ENCODE data around the gene PER2. TPM values are rescaled to one million over a fixed set of nuclear protein-coding genes. Genes with fewer than 3 reads are reported as not detected.
A peak's percentile ranks its signal among the peaks of the same experiment; 100 is the strongest.

PER2 gene
- total and polyA plus RNA-seq, 2 of the 13 experiments (the other 11 are each of a cell fraction or from before 2014, with no cell fraction given) = 5.1 to 9.4 TPM

GRCh38 chr2:238284802-238285515 is 3.5 kb downstream of the PER2 start:
- ATAC-seq (no peak), FAIRE-seq (no peak), DNase-seq (ENCODE audit: low spot score) (no peak)
- Histone ChIP-seq H3K27ac (ENCODE audit: extremely low read length, insufficient read depth, low read length) (peak overlapping the region; percentile 99), H4K20me1 (ENCODE audit: insufficient read depth, low read length) (peaks cover 6% of the 10 kb centered on the region; the same call in 1 of the 2 replicates), H3K4me1 (ENCODE audit: insufficient read depth, low read length) (peaks cover 61% of the 10 kb centered on the region), H2AFZ (ENCODE audit: low read length) (no peak overlapping the region), H3K9ac (ENCODE audit: insufficient read depth, low read depth, low read length) (peak overlapping the region; percentile 99), H3K79me2 (ENCODE audit: insufficient read depth, low read length) (peaks cover 80% of the 10 kb centered on the region), H3K27me3 (ENCODE audit: control insufficient read depth in 1 of 2, insufficient read depth in 2 of 2, low read length in 2 of 2) (no peaks in the 10 kb centered on the region; a peak in 1 of 5 replicates), H3K9me3 (ENCODE audit: low read length) (no peaks in the 10 kb centered on the region), H3K36me3 (replicated peaks in 1 of 2; ENCODE audit: control insufficient read depth in 1 of 2, insufficient read depth in 2 of 2, low read length in 2 of 2) (peaks cover 4 to 6% of the 10 kb centered on the region in 2 experiments; a peak in 1 of 5 replicates), H3K4me3 (replicated peaks in 1 of 3; ENCODE audit: insufficient read depth in 1 of 3, low read depth in 2 of 3, low read length in 3 of 3) (peak overlapping the region; percentile 38 to 99 (median 42); a peak in 5 of 6 replicates), H3K4me2 (ENCODE audit: low read depth, low read length) (peak overlapping the region; percentile 96)
- ChIA-PET CTCF (ENCODE audit: low intra/inter-chr PET ratio, low total read pairs) (interaction anchor here (1.2 kb wide), 1 partner anchor 28 kb away, joined by 4 read pairs; no protein-coding TSS in a partner anchor), POLR2A (interaction anchor here (0.6 to 7.3 kb wide), 8 partner anchors 9 to 161 kb away, joined by 3 to 44 read pairs (median 3); no protein-coding TSS in a partner anchor)
- 75% methylated on average over 11 of the region's 11 CpGs for WGBS (ENCODE audit: low lambda C conversion rate)
- intact Hi-C loops (cut with micrococcal nuclease; ENCODE audit: unreplicated experiment) (loop anchor here (1.0 to 5.0 kb wide), 3 partner anchors 22 to 223 kb away; partner anchors contain the start of genes SCLY and TRAF3IP1), in situ Hi-C loops (cut with HindIII; ENCODE audit: extremely low pct_ligation_motif_present, low pct_unique_long_range_greater_than_20kb) (no loop called here)
- BruUV-seq (replicated peaks) = no TSS peak
- 0 out of 2 replicates have a peak, but pooled peaks have one; percentile 24 for TF ChIP-seq KDM5B (CRISPR knock-in tag; IDR thresholded peaks at IDR 0.05; ENCODE audit: borderline replicate concordance)
- 0 out of 2 replicates have a peak, but pooled peaks have one; percentile 6 for TF ChIP-seq HNF1A (IDR thresholded peaks at IDR 0.05; ENCODE audit: low read depth)
- no peak for TF ChIP-seq HNF1A (CRISPR knock-in tag; IDR thresholded peaks at IDR 0.05; ENCODE audit: borderline replicate concordance)
- TF ChIP-seq ATF7-NPFF (CRISPR knock-in tag; IDR thresholded peaks at IDR 0.05; ENCODE audit: low read depth) = 0 out of 2 replicates have a peak, but pooled peaks have one; percentile 2
- TF ChIP-seq SP4 (CRISPR knock-in tag; IDR thresholded peaks at IDR 0.05) = peak; percentile 24; the same call in 1 of the 2 replicates
- peak; percentile 4; the same call in 1 of the 2 replicates for TF ChIP-seq ZNF350 (CRISPR knock-in tag; IDR thresholded peaks at IDR 0.05; ENCODE audit: borderline replicate concordance, low read depth)
- TF ChIP-seq ZBTB4 (CRISPR knock-in tag; IDR thresholded peaks at IDR 0.05; ENCODE audit: borderline replicate concordance) = 0 out of 2 replicates have a peak, but pooled peaks have one; percentile 22
- no peak for TF ChIP-seq MAFF (IDR thresholded peaks at IDR 0.05; ENCODE audit: low read depth, low read length)
- no peak for TF ChIP-seq ZNF546 (CRISPR knock-in tag; conservative IDR thresholded peaks at IDR 0.05)
- TF ChIP-seq ZNF644 (CRISPR knock-in tag; IDR thresholded peaks at IDR 0.05; ENCODE audit: low read depth) = 0 out of 2 replicates have a peak, but pooled peaks have one; percentile 55
- no peak for TF ChIP-seq ZFY (CRISPR knock-in tag; IDR thresholded peaks at IDR 0.05)
- no peak for TF ChIP-seq ZNF761 (CRISPR knock-in tag; conservative IDR thresholded peaks at IDR 0.05)
- TF ChIP-seq ZBTB33 (CRISPR knock-in tag; IDR thresholded peaks at IDR 0.05) = 0 out of 2 replicates have a peak, but pooled peaks have one; percentile 7
